HCT116 (cell line): ENCODE measurements around the gene OLFML1. TPM values are rescaled to one million over a fixed set of nuclear protein-coding genes. Genes with fewer than 3 reads are reported as not detected.

Experiments used
- ATAC-seq: fragments of 200-7000 bp; cut with Tn5 transposase; 2 replicates; pipeline ENCODE4 v1.9.1; 2020; ENCODE audit warnings: mild to moderate bottlenecking, moderate library complexity
- BruUV-seq: library from RNA; stranded (reverse); fragments of 400-500 nt; replicated peaks from 2 replicates; lab custom pipeline; 2021; lab: Mats Ljungman, UMichigan
- CTCF ChIA-PET: fragments of 300-600 bp; sonication (Branson Sonifier 250); formaldehyde crosslinking; loops from one replicate; lab custom pipeline; 2021; ENCODE audit warnings: antibody characterized with exemption; lab: Charles Lee
- POLR2A ChIA-PET: fragments of 300-600, 350-600 bp; sonication (Branson Sonifier 250); formaldehyde crosslinking; loops from one replicate; lab custom pipeline; 2021; ENCODE audit warnings: antibody characterized with exemption; lab: Charles Lee
- RAD21 ChIA-PET, 2 experiments: fragments of 300-600 bp; sonication (Branson Sonifier 250); formaldehyde crosslinking; loops; one replicate each; lab custom pipeline; 2023; ENCODE audit warnings: low total read pairs in 2 of 2; ENCODE audit not compliant: uncharacterized antibody in 2 of 2, unreplicated experiment in 2 of 2, low non-redundant PET in 1 of 2; lab: Charles Lee
- DNase-seq: peaks from one replicate; pipeline ENCODE4 v3.0.0-alpha.2; 2010; ENCODE audit warnings: low read depth, low spot score
- H2AFZ ChIP-seq: fragments of 200-600 bp; shearing (Covaris generic), sonication (generic); 2 replicates; pipeline ENCODE4 v1.6.1; 2017; ENCODE audit warnings: low read depth, mixed run types, mixed read lengths, antibody characterized with exemption, low read length; ENCODE audit not compliant: poor library complexity, severe bottlenecking
- H3K27ac ChIP-seq: 2 replicates; pipeline ENCODE4 v1.5.1; 2012; ENCODE audit warnings: low read depth, low read length
- H3K27me3 ChIP-seq: fragments of 200-600 bp; sonication (generic); 2 replicates; pipeline ENCODE4 v1.6.1; 2016; ENCODE audit warnings: mixed run types, low read length, mixed read lengths; ENCODE audit not compliant: insufficient read depth
- H3K36me3 ChIP-seq, 2 experiments: fragments of 200-500 bp in 1 of 2; fragments of 200-600 bp in 1 of 2; sonication (Bioruptor generic) in 1 of 2; sonication (generic) in 1 of 2; 2 replicates each; pipeline versions ENCODE4 v1.5.1 to v1.6.1; 2014 to 2016; ENCODE audit warnings: low read length in 2 of 2, inconsistent platforms in 1 of 2, mixed read lengths in 1 of 2, mixed run types in 1 of 2; ENCODE audit not compliant: insufficient read depth in 2 of 2, control insufficient read depth in 1 of 2
- H3K4me1 ChIP-seq, 2 experiments: fragments of 200-600 bp in 1 of 2; sonication (generic) in 1 of 2; 2 replicates each; pipeline versions ENCODE4 v1.5.1 to v1.6.1; 2012 to 2017; ENCODE audit warnings: low read length in 2 of 2, inconsistent platforms in 1 of 2, mild to moderate bottlenecking in 1 of 2, mixed read lengths in 1 of 2, mixed run types in 1 of 2, moderate library complexity in 1 of 2; ENCODE audit not compliant: insufficient read depth in 2 of 2, control insufficient read depth in 1 of 2
- H3K4me2 ChIP-seq: fragments of 200-600 bp; sonication (generic); 2 replicates; pipeline ENCODE4 v1.6.1; 2017; ENCODE audit warnings: mixed run types, low read length, mixed read lengths
- H3K4me3 ChIP-seq, 2 experiments: fragments of 200-600 bp in 1 of 2; sonication (generic) in 1 of 2; replicated peaks in 1 of 2; 2 replicates each; pipeline ENCODE4 v1.5.1; 2011 to 2016; ENCODE audit warnings: low read length in 2 of 2, control low read depth in 1 of 2, low read depth in 1 of 2, mild to moderate bottlenecking in 1 of 2, mixed read lengths in 1 of 2, mixed run types in 1 of 2
- H3K79me2 ChIP-seq: fragments of 200-600 bp; sonication (generic); 2 replicates; pipeline ENCODE4 v1.6.1; 2017; ENCODE audit warnings: mild to moderate bottlenecking, mixed run types, low read length, moderate library complexity, mixed read lengths; ENCODE audit not compliant: insufficient read depth
- H3K9ac ChIP-seq: fragments of 200-600 bp; sonication (generic); 2 replicates; pipeline ENCODE4 v1.6.1; 2016; ENCODE audit warnings: low read length, mixed read lengths
- H3K9me2 ChIP-seq: fragments of 200-600 bp; sonication (generic), shearing (Covaris generic); 2 replicates; pipeline ENCODE4 v1.6.1; 2017; ENCODE audit warnings: mixed run types, mild to moderate bottlenecking, moderate library complexity; ENCODE audit not compliant: insufficient read depth
- H3K9me3 ChIP-seq, 2 experiments: fragments of 200-500 bp in 1 of 2; fragments of 200-600 bp in 1 of 2; sonication (Bioruptor generic) in 1 of 2; sonication (generic) in 1 of 2; 2 replicates each; pipeline ENCODE4 v1.6.1; 2014 to 2017; ENCODE audit warnings: low read length in 2 of 2, mixed read lengths in 2 of 2, inconsistent platforms in 1 of 2, low read depth in 1 of 2, mild to moderate bottlenecking in 1 of 2, mixed run types in 1 of 2, moderate library complexity in 1 of 2; ENCODE audit not compliant: control insufficient read depth in 1 of 2, insufficient read depth in 1 of 2
- H4K20me1 ChIP-seq: fragments of 200-600 bp; sonication (generic), shearing (Covaris generic); 2 replicates; pipeline ENCODE4 v1.6.1; 2017; ENCODE audit warnings: mixed run types, mild to moderate bottlenecking, moderate library complexity; ENCODE audit not compliant: insufficient read depth
- CBX3 ChIP-seq: IDR thresholded peaks from 2 replicates; pipeline ENCODE4 v1.6.1; 2012; ENCODE audit warnings: low read depth
- EGR1 ChIP-seq: IDR thresholded peaks from 2 replicates; pipeline ENCODE4 v1.6.1; 2012; ENCODE audit warnings: low read depth
- ELF1 ChIP-seq: IDR thresholded peaks from 2 replicates; pipeline ENCODE4 v1.6.1; 2012; ENCODE audit warnings: low read depth, borderline replicate concordance
- EZH2 ChIP-seq: fragments of 200-600 bp; sonication (generic); IDR thresholded peaks from 2 replicates; pipeline ENCODE4 v1.6.1; 2017; ENCODE audit warnings: antibody characterized with exemption, mixed run types
- EZH2phosphoT487 ChIP-seq: fragments of 200-600 bp; IDR thresholded peaks from 2 replicates; pipeline ENCODE4 v1.6.1; 2018; ENCODE audit warnings: antibody characterized with exemption, borderline replicate concordance
- FOSL1 ChIP-seq: IDR thresholded peaks from 2 replicates; pipeline ENCODE4 v1.6.1; 2012; ENCODE audit warnings: low read depth
- MAX ChIP-seq: IDR thresholded peaks from 2 replicates; pipeline ENCODE4 v1.6.1; 2012
- POLR2A ChIP-seq: IDR thresholded peaks from 2 replicates; pipeline ENCODE4 v1.7.0; 2011; ENCODE audit warnings: borderline replicate concordance; ENCODE audit not compliant: insufficient read depth, insufficient read length; ENCODE audit errors: extremely low read depth
- POLR2AphosphoS5 ChIP-seq: IDR thresholded peaks from 2 replicates; pipeline ENCODE4 v1.6.1; 2011; ENCODE audit warnings: mild to moderate bottlenecking, low read depth, low read length, moderate library complexity
- RAD21 ChIP-seq: IDR thresholded peaks from 2 replicates; pipeline ENCODE4 v1.6.1; 2012; ENCODE audit warnings: low read depth, mild to moderate bottlenecking
- SIN3A ChIP-seq: IDR thresholded peaks from 2 replicates; pipeline ENCODE4 v1.6.1; 2012; ENCODE audit warnings: low read depth
- SP1 ChIP-seq: IDR thresholded peaks from 2 replicates; pipeline ENCODE4 v1.6.1; 2012; ENCODE audit warnings: low read depth
- SRF ChIP-seq: IDR thresholded peaks from 2 replicates; pipeline ENCODE4 v1.6.1; 2012; ENCODE audit warnings: low read depth
- YY1 ChIP-seq: IDR thresholded peaks from 2 replicates; pipeline ENCODE4 v1.6.1; 2011; ENCODE audit warnings: low read length, low read depth, moderate library complexity, mild to moderate bottlenecking; ENCODE audit not compliant: insufficient replicate concordance; ENCODE audit errors: extremely low read depth
- intact Hi-C: fragments of 100-400 bp; cut with micrococcal nuclease; formaldehyde crosslinking; loops from 2 replicates; pipeline ENCODE4 v1.10.0; 2022
- total RNA-seq: library from RNA; stranded (reverse); gene quantifications from one replicate; pipeline ENCODE4 v1.2.1, GENCODE V29; 2021; ENCODE audit not compliant: unreplicated experiment
- TF ChIP-seq, protein P1 (sequence below): IDR thresholded peaks from 2 replicates; pipeline ENCODE4 v1.6.1; 2012

The OLFML1 gene
- total RNA-seq, 1 experiment from 2014 or later: not detected

GRCh38 chr11:7551571-7551970 lies 66.3 kb downstream of the OLFML1 start:
- Histone ChIP-seq H3K36me3 (no peaks in the 10 kb centered on the region), H3K79me2 (no peaks in the 10 kb centered on the region), H2AFZ (no peak overlapping the region), H3K4me3 (no peak overlapping the region), H3K27me3 (no peaks in the 10 kb centered on the region), H3K9me2 (no peaks in the 10 kb centered on the region), H3K9ac (no peak overlapping the region), H3K27ac (no peak overlapping the region), H3K9me3 (no peaks in the 10 kb centered on the region), H3K4me2 (no peak overlapping the region), H3K4me1 (no peaks in the 10 kb centered on the region), H4K20me1 (no peaks in the 10 kb centered on the region)
- intact Hi-C loops: loop anchor here (10.0 kb wide), 1 partner anchor 543 kb away; no protein-coding TSS in a partner anchor
- RAD21 ChIA-PET: no interaction called here
- CTCF ChIA-PET: interaction anchor here (3.5 kb wide), 1 partner anchor 114 kb away, joined by 16 read pairs; no protein-coding TSS in a partner anchor
- TF ChIP-seq SIN3A (no peak), RAD21 (no peak), EZH2phosphoT487 (no peak), POLR2AphosphoS5 (no peak), EGR1 (no peak), CBX3 (no peak), SRF (no peak), SP1 (no peak), MAX (no peak), EZH2 (no peak), FOSL1 (no peak), ELF1 (no peak), POLR2A (no peak), YY1 (no peak)
- TF ChIP-seq, protein P1, sequence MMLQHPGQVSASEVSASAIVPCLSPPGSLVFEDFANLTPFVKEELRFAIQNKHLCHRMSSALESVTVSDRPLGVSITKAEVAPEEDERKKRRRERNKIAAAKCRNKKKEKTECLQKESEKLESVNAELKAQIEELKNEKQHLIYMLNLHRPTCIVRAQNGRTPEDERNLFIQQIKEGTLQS: no peak
- no TSS peak for BruUV-seq
- DNase-seq (no peak), ATAC-seq (no peak)
- POLR2A ChIA-PET: no interaction called here
